ENCODE data around the gene GSS.

Gene GSS

DNA sequence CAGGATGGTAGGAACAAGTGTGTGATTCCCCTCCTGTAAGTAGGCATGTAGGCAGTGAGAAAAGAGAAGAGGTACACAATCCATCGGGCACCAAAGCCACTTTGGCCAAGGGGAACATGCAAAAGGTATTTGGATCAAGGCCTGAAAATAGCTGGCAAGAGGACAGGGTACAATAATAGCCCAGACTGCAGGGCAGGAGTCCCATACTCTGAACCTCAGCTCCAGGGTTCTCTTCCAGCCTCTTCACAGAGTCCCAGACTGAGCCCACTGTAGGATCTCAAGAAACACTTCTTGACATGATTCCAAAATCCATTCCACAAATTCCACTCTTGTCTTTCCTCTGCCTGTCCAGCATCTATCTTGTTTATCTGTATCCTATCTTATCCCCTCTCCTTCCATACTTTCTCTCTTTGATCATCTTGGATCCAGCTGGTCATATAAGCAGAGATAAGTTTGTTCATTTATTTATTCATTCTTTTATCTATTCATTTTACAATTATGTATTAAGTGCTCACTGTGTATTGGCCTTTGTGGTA lies 59.5 kb downstream of the GSS start:
- Histone ChIP-seq H3K4me3 (ENCODE audit: extremely low read depth, insufficient read depth, low read length, poor library complexity, severe bottlenecking) (no peak overlapping the region), H3K36me3 (ENCODE audit: control insufficient read depth, insufficient read depth, low read length) (peaks cover 44% of the 10 kb centered on the region), H3K27ac (ENCODE audit: low read depth, low read length, severe bottlenecking) (no peak overlapping the region), H3K4me1 (ENCODE audit: control insufficient read depth, insufficient read depth, low read length, poor library complexity, severe bottlenecking) (peaks cover 1% of the 10 kb centered on the region), H3K9me3 (ENCODE audit: control insufficient read depth, low read length) (no peaks in the 10 kb centered on the region)
- 80 to 100% methylated on average over 1 of the region's 1 CpG for WGBS, 2 experiments (ENCODE audit: insufficient coverage in 2 of 2)

DNA sequence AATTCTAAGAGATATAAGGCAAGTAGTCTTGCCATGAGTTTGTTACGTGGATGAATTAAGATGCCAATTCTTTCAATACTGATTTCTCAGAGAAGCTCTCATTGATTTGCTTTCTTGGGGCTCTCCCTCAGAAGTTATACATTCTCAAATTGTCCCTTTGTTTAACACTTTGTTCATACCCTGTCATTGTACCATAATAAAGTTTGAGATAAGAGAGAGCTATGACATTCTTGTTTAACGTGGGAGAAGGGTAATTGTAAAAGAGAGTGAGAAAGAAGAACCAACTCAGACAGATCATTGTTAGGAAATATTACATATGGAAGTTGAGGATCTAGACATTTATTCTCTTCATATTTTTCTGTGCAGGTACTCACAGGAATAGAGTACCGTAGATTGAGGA lies 60.1 kb downstream of the GSS start:
- no CpG with 5 or more reads among the region's 3 CpGs for WGBS, 2 experiments (ENCODE audit: insufficient coverage in 2 of 2)
- peaks cover 39% of the 10 kb centered on the region for H3K36me3 ChIP-seq (ENCODE audit: control insufficient read depth, insufficient read depth, low read length)
- H3K9me3 ChIP-seq (ENCODE audit: control insufficient read depth, low read length) = no peaks in the 10 kb centered on the region
- H3K27ac ChIP-seq (ENCODE audit: low read depth, low read length, severe bottlenecking) = no peak overlapping the region
- H3K4me1 ChIP-seq (ENCODE audit: control insufficient read depth, insufficient read depth, low read length, poor library complexity, severe bottlenecking) = peaks cover 8% of the 10 kb centered on the region
- H3K4me3 ChIP-seq (ENCODE audit: extremely low read depth, insufficient read depth, low read length, poor library complexity, severe bottlenecking) = no peak overlapping the region

DNA sequence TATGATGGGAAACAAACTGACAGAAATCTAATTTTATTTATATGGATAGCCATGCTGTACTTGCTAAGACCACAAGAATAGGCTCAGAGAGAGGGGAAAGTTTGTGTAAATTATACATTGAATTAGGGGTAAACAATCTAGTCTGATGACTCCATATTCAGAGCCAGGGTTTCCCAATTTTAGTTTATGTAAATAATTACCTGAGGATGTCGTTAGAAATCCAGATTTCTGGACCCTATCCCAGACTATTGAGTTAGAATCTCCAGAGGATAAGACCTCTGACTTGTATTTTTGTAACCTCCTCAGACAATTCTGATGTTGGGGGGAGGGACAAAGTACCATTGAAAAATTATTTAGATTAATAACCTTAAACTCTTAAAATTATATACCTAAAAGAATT lies 60.9 kb downstream of the GSS start:
- 100% methylated on average over 1 of the region's 1 CpG; no CpG with 5 or more reads in 1 of the 2 experiments for WGBS, 2 experiments (ENCODE audit: insufficient coverage in 2 of 2)
- Histone ChIP-seq H3K27ac (ENCODE audit: low read depth, low read length, severe bottlenecking) (no peak overlapping the region), H3K4me1 (ENCODE audit: control insufficient read depth, insufficient read depth, low read length, poor library complexity, severe bottlenecking) (peaks cover 8% of the 10 kb centered on the region), H3K4me3 (ENCODE audit: extremely low read depth, insufficient read depth, low read length, poor library complexity, severe bottlenecking) (no peak overlapping the region), H3K9me3 (ENCODE audit: control insufficient read depth, low read length) (no peaks in the 10 kb centered on the region), H3K36me3 (ENCODE audit: control insufficient read depth, insufficient read depth, low read length) (peaks cover 35% of the 10 kb centered on the region)

DNA sequence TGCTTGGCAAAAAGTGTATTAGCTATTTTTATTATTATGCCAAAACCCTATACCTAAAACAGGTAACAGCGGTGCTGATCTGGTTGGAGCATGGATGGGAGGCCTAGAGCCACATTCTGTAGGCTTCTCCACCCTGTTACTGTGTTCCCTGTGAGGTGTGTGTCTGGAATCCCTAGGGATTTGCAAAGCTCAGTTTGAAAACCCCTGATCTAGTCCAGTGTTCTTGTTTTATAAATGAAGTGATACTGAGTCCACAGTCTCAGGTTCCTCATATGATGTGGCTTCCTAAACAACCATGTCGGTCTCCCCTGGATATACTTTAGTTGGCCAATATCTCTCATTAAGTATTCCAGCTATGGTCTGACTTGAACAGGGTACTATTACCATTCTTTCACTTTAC lies 62.9 kb downstream of the GSS start:
- H3K4me3 ChIP-seq (ENCODE audit: extremely low read depth, insufficient read depth, low read length, poor library complexity, severe bottlenecking) = no peak overlapping the region
- no peaks in the 10 kb centered on the region for H3K9me3 ChIP-seq (ENCODE audit: control insufficient read depth, low read length)
- no peak overlapping the region for H3K27ac ChIP-seq (ENCODE audit: low read depth, low read length, severe bottlenecking)
- WGBS, 2 experiments (ENCODE audit: insufficient coverage in 2 of 2) = 100% methylated on average over 1 of the region's 2 CpGs
- peaks cover 46% of the 10 kb centered on the region for H3K36me3 ChIP-seq (ENCODE audit: control insufficient read depth, insufficient read depth, low read length)
- H3K4me1 ChIP-seq (ENCODE audit: control insufficient read depth, insufficient read depth, low read length, poor library complexity, severe bottlenecking) = peaks cover 8% of the 10 kb centered on the region

DNA sequence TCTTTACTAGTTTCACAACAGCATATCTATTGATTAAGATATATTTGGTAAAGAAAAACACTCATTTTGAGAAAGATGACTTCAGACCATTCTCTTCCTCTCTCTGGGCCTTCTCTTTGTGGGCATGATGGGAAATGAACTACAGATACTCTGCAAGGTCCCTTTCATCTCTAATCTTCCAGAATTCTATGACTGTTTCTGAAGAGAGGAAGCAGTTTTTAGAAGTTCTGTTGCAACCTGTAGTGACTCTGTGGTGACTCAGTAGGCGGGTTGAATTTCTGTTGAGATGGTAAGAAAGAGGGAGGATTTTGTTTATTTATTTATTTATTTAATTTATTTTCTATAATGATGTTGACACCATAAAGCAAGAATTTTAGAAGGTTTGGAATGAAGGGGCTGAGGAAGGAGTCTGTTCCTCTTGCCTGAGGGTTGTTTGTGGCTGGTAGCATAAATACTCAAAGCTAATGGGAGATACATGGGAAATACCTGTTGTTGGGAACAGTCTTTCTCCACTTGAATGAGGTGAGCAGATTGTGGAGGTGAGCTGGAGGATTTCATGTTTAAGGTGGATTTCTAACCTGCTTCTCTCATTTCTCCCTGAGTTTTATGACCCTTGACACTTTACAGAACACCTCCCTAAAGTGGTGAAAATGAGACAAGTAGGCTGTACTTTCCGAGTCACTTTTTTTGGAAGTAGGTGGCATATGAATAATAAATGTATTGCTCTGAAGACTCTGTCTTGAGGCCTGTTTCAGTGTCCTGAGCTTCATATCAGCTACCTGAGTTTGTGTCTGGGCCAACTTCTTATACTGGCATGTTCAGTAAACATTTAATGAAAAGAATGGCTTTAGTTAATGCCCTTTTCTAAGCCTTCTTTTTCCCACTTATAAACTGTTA lies 64.2 kb downstream of the GSS start:
- Histone ChIP-seq H3K36me3 (ENCODE audit: control insufficient read depth, insufficient read depth, low read length) (peaks cover 48% of the 10 kb centered on the region), H3K27ac (ENCODE audit: low read depth, low read length, severe bottlenecking) (no peak overlapping the region), H3K9me3 (ENCODE audit: control insufficient read depth, low read length) (no peaks in the 10 kb centered on the region), H3K4me3 (ENCODE audit: extremely low read depth, insufficient read depth, low read length, poor library complexity, severe bottlenecking) (no peak overlapping the region), H3K4me1 (ENCODE audit: control insufficient read depth, insufficient read depth, low read length, poor library complexity, severe bottlenecking) (peaks cover 8% of the 10 kb centered on the region)
- WGBS, 2 experiments (ENCODE audit: insufficient coverage in 2 of 2) = no CpG with 5 or more reads among the region's 2 CpGs

DNA sequence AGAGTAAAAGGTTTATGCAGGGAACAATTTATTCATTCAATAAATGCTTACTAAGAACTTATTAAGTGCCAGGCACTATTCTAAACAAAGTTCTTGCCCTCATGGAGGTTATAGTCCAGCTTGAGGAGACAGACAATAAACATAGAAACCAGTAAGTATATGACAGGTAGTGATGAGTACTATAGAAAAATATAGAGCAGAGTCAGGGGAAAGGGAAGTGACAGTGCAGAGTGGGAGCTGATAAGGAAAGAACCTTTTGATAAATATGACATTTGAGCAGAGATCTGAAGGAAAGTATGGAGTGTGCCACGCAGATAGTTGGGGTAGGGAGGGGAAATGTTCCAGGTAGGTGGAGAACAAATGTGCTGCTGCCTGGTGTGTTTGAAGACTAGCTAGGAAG lies 67.1 kb downstream of the GSS start:
- Histone ChIP-seq H3K27ac (ENCODE audit: low read depth, low read length, severe bottlenecking) (no peak overlapping the region), H3K4me1 (ENCODE audit: control insufficient read depth, insufficient read depth, low read length, poor library complexity, severe bottlenecking) (peaks cover 8% of the 10 kb centered on the region), H3K36me3 (ENCODE audit: control insufficient read depth, insufficient read depth, low read length) (peaks cover 60% of the 10 kb centered on the region), H3K9me3 (ENCODE audit: control insufficient read depth, low read length) (no peaks in the 10 kb centered on the region), H3K4me3 (ENCODE audit: extremely low read depth, insufficient read depth, low read length, poor library complexity, severe bottlenecking) (no peak overlapping the region)
- 100% methylated on average over 1 of the region's 1 CpG for WGBS, 2 experiments (ENCODE audit: insufficient coverage in 2 of 2)

DNA sequence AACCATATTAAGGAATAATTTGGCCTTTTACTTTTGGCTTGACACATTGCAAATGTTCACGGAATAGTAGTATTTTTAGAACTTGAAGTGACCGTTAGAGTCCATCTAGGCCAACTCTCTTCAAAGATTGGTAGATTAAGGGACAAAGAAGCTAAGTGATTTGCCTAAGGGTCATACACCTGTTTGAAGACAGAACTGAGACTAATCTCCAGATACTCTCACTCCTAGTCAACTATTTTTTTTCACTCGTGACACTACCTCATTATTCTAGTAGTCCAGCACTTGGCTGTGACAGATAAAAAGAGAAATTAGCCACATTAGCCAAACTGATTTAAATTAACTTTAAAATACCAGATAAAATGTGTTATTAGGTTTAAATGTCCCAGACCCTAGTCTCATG lies 68.6 kb downstream of the GSS start:
- H3K4me1 ChIP-seq (ENCODE audit: control insufficient read depth, insufficient read depth, low read length, poor library complexity, severe bottlenecking) = peaks cover 8% of the 10 kb centered on the region
- H3K4me3 ChIP-seq (ENCODE audit: extremely low read depth, insufficient read depth, low read length, poor library complexity, severe bottlenecking) = no peak overlapping the region
- H3K27ac ChIP-seq (ENCODE audit: low read depth, low read length, severe bottlenecking) = no peak overlapping the region
- peaks cover 66% of the 10 kb centered on the region for H3K36me3 ChIP-seq (ENCODE audit: control insufficient read depth, insufficient read depth, low read length)
- WGBS, 2 experiments (ENCODE audit: insufficient coverage in 2 of 2) = 91 to 100% methylated on average over 2 of the region's 3 CpGs
- H3K9me3 ChIP-seq (ENCODE audit: control insufficient read depth, low read length) = no peaks in the 10 kb centered on the region

DNA sequence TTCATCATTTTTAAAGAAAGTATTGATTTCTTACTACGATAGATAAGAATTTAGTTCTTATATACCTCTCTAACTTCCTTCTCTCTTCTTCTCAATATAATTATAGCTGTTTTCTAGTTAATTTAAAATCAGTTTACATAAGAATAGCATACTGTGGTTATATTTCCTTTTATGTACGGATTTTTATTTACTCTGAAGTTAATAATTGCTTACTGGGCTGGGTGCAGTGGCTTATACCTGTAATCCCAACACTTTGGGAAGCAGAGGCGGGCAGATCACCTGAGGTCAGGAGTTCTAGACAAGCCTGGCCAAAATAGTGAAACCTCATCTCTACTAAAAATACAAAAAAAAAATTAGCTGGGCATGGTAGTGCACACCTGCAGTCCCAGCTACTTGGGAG lies 69.5 kb downstream of the GSS start:
- H3K9me3 ChIP-seq (ENCODE audit: control insufficient read depth, low read length) = no peaks in the 10 kb centered on the region
- no CpG with 5 or more reads among the region's 3 CpGs for WGBS, 2 experiments (ENCODE audit: insufficient coverage in 2 of 2)
- H3K4me3 ChIP-seq (ENCODE audit: extremely low read depth, insufficient read depth, low read length, poor library complexity, severe bottlenecking) = no peak overlapping the region
- no peak overlapping the region for H3K27ac ChIP-seq (ENCODE audit: low read depth, low read length, severe bottlenecking)
- peaks cover 68% of the 10 kb centered on the region for H3K36me3 ChIP-seq (ENCODE audit: control insufficient read depth, insufficient read depth, low read length)
- H3K4me1 ChIP-seq (ENCODE audit: control insufficient read depth, insufficient read depth, low read length, poor library complexity, severe bottlenecking) = peaks cover 7% of the 10 kb centered on the region

DNA sequence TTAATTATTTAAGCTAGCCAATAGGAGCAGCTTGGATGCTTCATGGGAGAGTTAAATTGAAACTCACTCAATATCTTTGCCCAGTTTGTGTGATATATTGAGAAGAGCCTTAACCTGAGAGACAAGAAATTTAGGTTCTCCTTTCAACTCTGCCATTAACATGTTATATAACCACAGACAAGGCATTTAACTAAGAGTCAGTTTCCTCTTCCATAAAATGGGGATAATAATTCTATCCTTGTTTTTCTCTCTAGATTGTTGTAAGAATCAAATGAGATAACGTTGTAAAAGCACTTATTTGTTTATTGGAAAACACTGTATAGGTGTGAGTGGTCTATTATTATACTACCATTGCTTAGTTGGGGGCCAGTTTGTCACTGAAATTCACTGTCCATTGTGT lies 71.3 kb downstream of the GSS start:
- no peaks in the 10 kb centered on the region for H3K4me1 ChIP-seq (ENCODE audit: control insufficient read depth, insufficient read depth, low read length, poor library complexity, severe bottlenecking)
- no peak overlapping the region for H3K27ac ChIP-seq (ENCODE audit: low read depth, low read length, severe bottlenecking)
- H3K4me3 ChIP-seq (ENCODE audit: extremely low read depth, insufficient read depth, low read length, poor library complexity, severe bottlenecking) = no peak overlapping the region
- peaks cover 68% of the 10 kb centered on the region for H3K36me3 ChIP-seq (ENCODE audit: control insufficient read depth, insufficient read depth, low read length)
- WGBS, 2 experiments (ENCODE audit: insufficient coverage in 2 of 2) = no CpG with 5 or more reads among the region's 1 CpG
- H3K9me3 ChIP-seq (ENCODE audit: control insufficient read depth, low read length) = no peaks in the 10 kb centered on the region

DNA sequence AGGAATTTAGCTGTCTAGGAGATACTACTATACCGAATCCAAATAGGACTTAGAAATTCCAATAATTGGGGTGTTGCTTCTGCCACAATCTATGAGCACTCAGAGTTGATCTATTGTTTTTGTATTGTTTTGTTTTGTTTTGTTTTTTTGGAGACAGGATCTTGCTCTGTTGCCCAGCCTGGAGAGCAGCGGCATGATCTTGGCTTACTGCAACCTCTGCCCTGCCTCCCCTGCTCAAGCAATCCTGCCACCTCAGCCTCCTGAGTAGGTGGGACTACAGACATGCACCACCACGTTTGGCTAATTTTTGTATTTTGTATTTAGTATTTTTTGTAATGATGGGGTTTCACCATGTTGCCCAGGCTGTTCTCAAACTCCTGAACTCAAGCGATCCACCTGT lies 71.8 kb downstream of the GSS start:
- peaks cover 68% of the 10 kb centered on the region for H3K36me3 ChIP-seq (ENCODE audit: control insufficient read depth, insufficient read depth, low read length)
- H3K4me3 ChIP-seq (ENCODE audit: extremely low read depth, insufficient read depth, low read length, poor library complexity, severe bottlenecking) = no peak overlapping the region
- no peak overlapping the region for H3K27ac ChIP-seq (ENCODE audit: low read depth, low read length, severe bottlenecking)
- WGBS, 2 experiments (ENCODE audit: insufficient coverage in 2 of 2) = 89 to 100% methylated on average over 2 of the region's 4 CpGs
- no peaks in the 10 kb centered on the region for H3K9me3 ChIP-seq (ENCODE audit: control insufficient read depth, low read length)
- H3K4me1 ChIP-seq (ENCODE audit: control insufficient read depth, insufficient read depth, low read length, poor library complexity, severe bottlenecking) = no peaks in the 10 kb centered on the region

DNA sequence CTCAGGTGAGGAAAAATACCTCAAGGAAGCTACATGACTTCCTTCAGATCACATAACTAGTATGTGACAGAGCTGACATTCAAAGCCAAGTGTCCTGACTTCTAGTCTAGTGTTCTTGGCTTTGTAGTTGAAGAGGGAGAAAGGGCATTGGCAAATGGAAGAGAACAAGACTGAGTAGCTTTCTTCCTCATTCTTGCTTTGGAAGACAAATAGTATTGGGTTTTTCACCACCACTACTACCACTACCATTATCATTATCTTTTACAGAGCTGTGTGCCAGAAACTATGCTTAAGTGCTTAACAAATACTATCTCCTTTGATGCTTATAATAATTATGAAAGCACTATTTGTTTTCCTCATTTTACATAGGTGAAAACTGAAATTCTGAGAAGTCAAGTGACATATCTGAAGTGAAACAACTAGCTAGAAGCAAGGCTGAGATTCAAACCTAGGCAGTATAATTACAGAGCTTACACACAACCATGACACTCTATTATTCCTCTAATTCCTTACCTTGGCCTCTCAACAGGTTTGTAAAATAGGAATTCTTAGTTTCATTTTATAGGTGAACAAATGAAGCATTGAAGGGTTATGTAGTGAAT lies 72.4 kb downstream of the GSS start:
- Histone ChIP-seq H3K9me3 (ENCODE audit: control insufficient read depth, low read length) (no peaks in the 10 kb centered on the region), H3K4me1 (ENCODE audit: control insufficient read depth, insufficient read depth, low read length, poor library complexity, severe bottlenecking) (no peaks in the 10 kb centered on the region), H3K36me3 (ENCODE audit: control insufficient read depth, insufficient read depth, low read length) (peaks cover 66% of the 10 kb centered on the region), H3K27ac (ENCODE audit: low read depth, low read length, severe bottlenecking) (no peak overlapping the region), H3K4me3 (ENCODE audit: extremely low read depth, insufficient read depth, low read length, poor library complexity, severe bottlenecking) (no peak overlapping the region)
